PC-3 (cell line): ENCODE results near the gene SPATA18.

Source experiments
- EZH2 ChIP-seq: fragments of 300-600 bp; sonication (generic); IDR thresholded peaks from one replicate; pipeline ENCODE4 v1.6.1; 2017; ENCODE audit warnings: antibody characterized with exemption, mild to moderate bottlenecking, low read length; ENCODE audit not compliant: unreplicated experiment
- EZH2phosphoT487 ChIP-seq: fragments of 300-600 bp; sonication (generic); IDR thresholded peaks from 2 replicates; pipeline ENCODE4 v1.6.1; 2018; ENCODE audit warnings: mild to moderate bottlenecking, antibody characterized with exemption, low read length, borderline replicate concordance
- TF ChIP-seq, protein P1 (sequence below): fragments of 300-600 bp; sonication (generic); conservative IDR thresholded peaks from 2 replicates; pipeline ENCODE4 v1.5.1; 2017; ENCODE audit warnings: antibody characterized with exemption, low read depth, mild to moderate bottlenecking, low read length

- TF ChIP-seq, protein P1, sequence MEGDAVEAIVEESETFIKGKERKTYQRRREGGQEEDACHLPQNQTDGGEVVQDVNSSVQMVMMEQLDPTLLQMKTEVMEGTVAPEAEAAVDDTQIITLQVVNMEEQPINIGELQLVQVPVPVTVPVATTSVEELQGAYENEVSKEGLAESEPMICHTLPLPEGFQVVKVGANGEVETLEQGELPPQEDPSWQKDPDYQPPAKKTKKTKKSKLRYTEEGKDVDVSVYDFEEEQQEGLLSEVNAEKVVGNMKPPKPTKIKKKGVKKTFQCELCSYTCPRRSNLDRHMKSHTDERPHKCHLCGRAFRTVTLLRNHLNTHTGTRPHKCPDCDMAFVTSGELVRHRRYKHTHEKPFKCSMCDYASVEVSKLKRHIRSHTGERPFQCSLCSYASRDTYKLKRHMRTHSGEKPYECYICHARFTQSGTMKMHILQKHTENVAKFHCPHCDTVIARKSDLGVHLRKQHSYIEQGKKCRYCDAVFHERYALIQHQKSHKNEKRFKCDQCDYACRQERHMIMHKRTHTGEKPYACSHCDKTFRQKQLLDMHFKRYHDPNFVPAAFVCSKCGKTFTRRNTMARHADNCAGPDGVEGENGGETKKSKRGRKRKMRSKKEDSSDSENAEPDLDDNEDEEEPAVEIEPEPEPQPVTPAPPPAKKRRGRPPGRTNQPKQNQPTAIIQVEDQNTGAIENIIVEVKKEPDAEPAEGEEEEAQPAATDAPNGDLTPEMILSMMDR, result no peak
- TF ChIP-seq EZH2, result no peak
- TF ChIP-seq EZH2phosphoT487, result no peak
Measured at GRCh38 chr4:52106660-52107059, 55.6 kb downstream of the SPATA18 start.
